HCT116 (cell line): ENCODE data around the gene CTXN1. TPM values are rescaled to one million over a fixed set of nuclear protein-coding genes. Genes with fewer than 3 reads are reported as not detected.

ENCODE experiments used
- ATAC-seq: fragments of 200-7000 bp; cut with Tn5 transposase; 2 replicates; pipeline ENCODE4 v1.9.1; 2020; ENCODE audit warnings: mild to moderate bottlenecking, moderate library complexity
- BruUV-seq: library from RNA; stranded (reverse); fragments of 400-500 nt; replicated peaks from 2 replicates; lab custom pipeline; 2021; lab: Mats Ljungman, UMichigan
- CTCF ChIA-PET: fragments of 300-600 bp; sonication (Branson Sonifier 250); formaldehyde crosslinking; loops from one replicate; lab custom pipeline; 2021; ENCODE audit warnings: antibody characterized with exemption; lab: Charles Lee
- POLR2A ChIA-PET: fragments of 300-600, 350-600 bp; sonication (Branson Sonifier 250); formaldehyde crosslinking; loops from one replicate; lab custom pipeline; 2021; ENCODE audit warnings: antibody characterized with exemption; lab: Charles Lee
- RAD21 ChIA-PET, 2 experiments: fragments of 300-600 bp; sonication (Branson Sonifier 250); formaldehyde crosslinking; loops; one replicate each; lab custom pipeline; 2023; ENCODE audit warnings: low total read pairs in 2 of 2; ENCODE audit not compliant: uncharacterized antibody in 2 of 2, unreplicated experiment in 2 of 2, low non-redundant PET in 1 of 2; lab: Charles Lee
- DNase-seq: peaks from one replicate; pipeline ENCODE4 v3.0.0-alpha.2; 2010; ENCODE audit warnings: low read depth, low spot score
- H2AFZ ChIP-seq: fragments of 200-600 bp; shearing (Covaris generic), sonication (generic); 2 replicates; pipeline ENCODE4 v1.6.1; 2017; ENCODE audit warnings: low read depth, mixed run types, mixed read lengths, antibody characterized with exemption, low read length; ENCODE audit not compliant: poor library complexity, severe bottlenecking
- H3K27ac ChIP-seq: 2 replicates; pipeline ENCODE4 v1.5.1; 2012; ENCODE audit warnings: low read depth, low read length
- H3K27me3 ChIP-seq: fragments of 200-600 bp; sonication (generic); 2 replicates; pipeline ENCODE4 v1.6.1; 2016; ENCODE audit warnings: mixed run types, low read length, mixed read lengths; ENCODE audit not compliant: insufficient read depth
- H3K36me3 ChIP-seq, 2 experiments: fragments of 200-500 bp in 1 of 2; fragments of 200-600 bp in 1 of 2; sonication (Bioruptor generic) in 1 of 2; sonication (generic) in 1 of 2; 2 replicates each; pipeline versions ENCODE4 v1.5.1 to v1.6.1; 2014 to 2016; ENCODE audit warnings: low read length in 2 of 2, inconsistent platforms in 1 of 2, mixed read lengths in 1 of 2, mixed run types in 1 of 2; ENCODE audit not compliant: insufficient read depth in 2 of 2, control insufficient read depth in 1 of 2
- H3K4me1 ChIP-seq, 2 experiments: fragments of 200-600 bp in 1 of 2; sonication (generic) in 1 of 2; 2 replicates each; pipeline versions ENCODE4 v1.5.1 to v1.6.1; 2012 to 2017; ENCODE audit warnings: low read length in 2 of 2, inconsistent platforms in 1 of 2, mild to moderate bottlenecking in 1 of 2, mixed read lengths in 1 of 2, mixed run types in 1 of 2, moderate library complexity in 1 of 2; ENCODE audit not compliant: insufficient read depth in 2 of 2, control insufficient read depth in 1 of 2
- H3K4me2 ChIP-seq: fragments of 200-600 bp; sonication (generic); 2 replicates; pipeline ENCODE4 v1.6.1; 2017; ENCODE audit warnings: mixed run types, low read length, mixed read lengths
- H3K4me3 ChIP-seq, 2 experiments: fragments of 200-600 bp in 1 of 2; sonication (generic) in 1 of 2; replicated peaks in 1 of 2; 2 replicates each; pipeline ENCODE4 v1.5.1; 2011 to 2016; ENCODE audit warnings: low read length in 2 of 2, control low read depth in 1 of 2, low read depth in 1 of 2, mild to moderate bottlenecking in 1 of 2, mixed read lengths in 1 of 2, mixed run types in 1 of 2
- H3K79me2 ChIP-seq: fragments of 200-600 bp; sonication (generic); 2 replicates; pipeline ENCODE4 v1.6.1; 2017; ENCODE audit warnings: mild to moderate bottlenecking, mixed run types, low read length, moderate library complexity, mixed read lengths; ENCODE audit not compliant: insufficient read depth
- H3K9ac ChIP-seq: fragments of 200-600 bp; sonication (generic); 2 replicates; pipeline ENCODE4 v1.6.1; 2016; ENCODE audit warnings: low read length, mixed read lengths
- H3K9me2 ChIP-seq: fragments of 200-600 bp; sonication (generic), shearing (Covaris generic); 2 replicates; pipeline ENCODE4 v1.6.1; 2017; ENCODE audit warnings: mixed run types, mild to moderate bottlenecking, moderate library complexity; ENCODE audit not compliant: insufficient read depth
- H3K9me3 ChIP-seq, 2 experiments: fragments of 200-500 bp in 1 of 2; fragments of 200-600 bp in 1 of 2; sonication (Bioruptor generic) in 1 of 2; sonication (generic) in 1 of 2; 2 replicates each; pipeline ENCODE4 v1.6.1; 2014 to 2017; ENCODE audit warnings: low read length in 2 of 2, mixed read lengths in 2 of 2, inconsistent platforms in 1 of 2, low read depth in 1 of 2, mild to moderate bottlenecking in 1 of 2, mixed run types in 1 of 2, moderate library complexity in 1 of 2; ENCODE audit not compliant: control insufficient read depth in 1 of 2, insufficient read depth in 1 of 2
- H4K20me1 ChIP-seq: fragments of 200-600 bp; sonication (generic), shearing (Covaris generic); 2 replicates; pipeline ENCODE4 v1.6.1; 2017; ENCODE audit warnings: mixed run types, mild to moderate bottlenecking, moderate library complexity; ENCODE audit not compliant: insufficient read depth
- ELF1 ChIP-seq: IDR thresholded peaks from 2 replicates; pipeline ENCODE4 v1.6.1; 2012; ENCODE audit warnings: low read depth, borderline replicate concordance
- EZH2phosphoT487 ChIP-seq: fragments of 200-600 bp; IDR thresholded peaks from 2 replicates; pipeline ENCODE4 v1.6.1; 2018; ENCODE audit warnings: antibody characterized with exemption, borderline replicate concordance
- JUND ChIP-seq: IDR thresholded peaks from 2 replicates; pipeline ENCODE4 v1.6.1; 2012
- REST ChIP-seq: IDR thresholded peaks from 2 replicates; pipeline ENCODE4 v1.6.1; 2012; ENCODE audit warnings: low read depth
- ZBTB33 ChIP-seq: IDR thresholded peaks from 2 replicates; pipeline ENCODE4 v1.6.1; 2011; ENCODE audit warnings: mild to moderate bottlenecking, low read length, moderate library complexity; ENCODE audit not compliant: insufficient replicate concordance; ENCODE audit errors: extremely low read depth
- intact Hi-C: fragments of 100-400 bp; cut with micrococcal nuclease; formaldehyde crosslinking; loops from 2 replicates; pipeline ENCODE4 v1.10.0; 2022
- total RNA-seq: library from RNA; stranded (reverse); gene quantifications from one replicate; pipeline ENCODE4 v1.2.1, GENCODE V29; 2021; ENCODE audit not compliant: unreplicated experiment

The CTXN1 gene
- total RNA-seq, 1 experiment from 2014 or later: 56.0 TPM

GRCh38 chr19:7912697-7913564 lies 13.0 kb downstream of the CTXN1 start:
- no peak for TF ChIP-seq JUND
- TF ChIP-seq ELF1: no peak
- Histone ChIP-seq H3K27ac (no peak overlapping the region), H3K4me1 (peaks cover 5 to 25% of the 10 kb centered on the region in 2 experiments; a peak in 3 of 4 replicates), H2AFZ (no peak overlapping the region), H3K36me3 (peaks cover 5 to 6% of the 10 kb centered on the region in 2 experiments; a peak in 3 of 4 replicates), H3K4me3 (no peak overlapping the region), H3K9me2 (no peaks in the 10 kb centered on the region), H4K20me1 (no peaks in the 10 kb centered on the region), H3K9ac (no peak overlapping the region), H3K79me2 (peaks cover 15% of the 10 kb centered on the region), H3K9me3 (no peaks in the 10 kb centered on the region), H3K4me2 (no peak overlapping the region), H3K27me3 (no peaks in the 10 kb centered on the region)
- intact Hi-C loops: no loop called here
- no TSS peak for BruUV-seq
- no peak for DNase-seq
- ChIA-PET POLR2A (no interaction called here), CTCF (interaction anchor here (1.0 kb wide), 1 partner anchor 9 kb away, joined by 4 read pairs; the partner anchor contains the start of gene MAP2K7), RAD21 (no interaction called here)
- no peak for ATAC-seq

GRCh38 chr19:7912144-7912696 lies 13.7 kb downstream of the CTXN1 start:
- H3K4me3 ChIP-seq: no peak overlapping the region
- no peaks in the 10 kb centered on the region for H4K20me1 ChIP-seq
- CTCF ChIA-PET: interaction anchor here (1.3 kb wide), 1 partner anchor 8 kb away, joined by 5 read pairs; the partner anchor contains the start of gene SNAPC2
- no peak overlapping the region for H2AFZ ChIP-seq
- POLR2A ChIA-PET: no interaction called here
- peaks cover 22% of the 10 kb centered on the region for H3K79me2 ChIP-seq
- H3K27ac ChIP-seq: no peak overlapping the region
- H3K27me3 ChIP-seq: no peaks in the 10 kb centered on the region
- H3K36me3 ChIP-seq: peaks cover 5 to 6% of the 10 kb centered on the region in 2 experiments; a peak in 3 of 4 replicates
- no peaks in the 10 kb centered on the region for H3K9me3 ChIP-seq
- no peak for TF ChIP-seq REST
- no peak for TF ChIP-seq ELF1
- no peak for TF ChIP-seq EZH2phosphoT487
- no peak for TF ChIP-seq ZBTB33
- no peak overlapping the region for H3K9ac ChIP-seq
- no TSS peak for BruUV-seq
- ATAC-seq (no peak), DNase-seq (no peak)
- intact Hi-C loops: no loop called here
- H3K9me2 ChIP-seq: no peaks in the 10 kb centered on the region
- H3K4me2 ChIP-seq: no peak overlapping the region
- H3K4me1 ChIP-seq: peaks cover 5 to 23% of the 10 kb centered on the region in 2 experiments; a peak in 3 of 4 replicates
- RAD21 ChIA-PET: no interaction called here
